ENCODE results near the gene GTF3A.
"Not testable (repeated sequence)": the region's sequence is repeated elsewhere in the genome, so short reads cannot be mapped to it uniquely, and the experiment has no call there.

Gene GTF3A

GRCh38 chr13:27398360-27398759 lies 26.1 kb upstream of the GTF3A start:
- H3K4me1 Mint-ChIP-seq (ENCODE audit: low read depth) = no peaks in the 10 kb centered on the region
- H3K27ac Mint-ChIP-seq = no peak overlapping the region
- no peaks in the 10 kb centered on the region for H3K36me3 Mint-ChIP-seq (ENCODE audit: low read depth)
- H3K4me3 Mint-ChIP-seq = no peak overlapping the region
- no peaks in the 10 kb centered on the region for H3K9me3 Mint-ChIP-seq
- H3K27me3 Mint-ChIP-seq = no peaks in the 10 kb centered on the region

- H3K9me3 Mint-ChIP-seq; H3K4me1 Mint-ChIP-seq (ENCODE audit: low read depth); H3K4me3 Mint-ChIP-seq; H3K36me3 Mint-ChIP-seq (ENCODE audit: low read depth); H3K27me3 Mint-ChIP-seq; H3K27ac Mint-ChIP-seq: not testable (repeated sequence)
Observed at GRCh38 chr13:27400405-27400804, 24.0 kb upstream of the GTF3A start.

DNA sequence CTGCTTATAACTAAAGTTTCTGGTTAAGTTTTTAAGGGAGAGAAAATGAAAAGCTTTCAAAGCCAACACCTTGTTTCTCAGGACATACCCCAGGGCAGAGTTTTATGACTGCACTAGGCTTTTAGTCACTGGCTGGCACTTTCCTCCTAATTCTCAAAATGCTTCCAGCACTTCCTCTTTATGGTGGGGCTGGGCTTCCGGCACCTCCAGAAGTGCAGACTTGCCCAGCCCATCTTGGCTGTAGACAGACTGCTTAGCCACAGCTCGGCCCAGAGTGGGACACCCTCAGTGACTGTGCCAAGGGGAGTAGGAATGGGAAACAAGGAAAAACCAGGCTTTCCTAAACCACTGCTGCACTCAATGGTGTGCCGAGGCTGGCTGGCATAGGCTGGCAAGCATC lies 23.2 kb upstream of the GTF3A start:
- Mint-ChIP-seq H3K4me1 (ENCODE audit: low read depth) (peaks cover 2% of the 10 kb centered on the region), H3K27ac (no peak overlapping the region), H3K36me3 (ENCODE audit: low read depth) (no peaks in the 10 kb centered on the region), H3K27me3 (no peaks in the 10 kb centered on the region), H3K4me3 (no peak overlapping the region), H3K9me3 (no peaks in the 10 kb centered on the region)

- H3K27ac Mint-ChIP-seq = no peak overlapping the region
- H3K36me3 Mint-ChIP-seq (ENCODE audit: low read depth) = no peaks in the 10 kb centered on the region
- no peaks in the 10 kb centered on the region for H3K9me3 Mint-ChIP-seq
- no peak overlapping the region for H3K4me3 Mint-ChIP-seq
- no peaks in the 10 kb centered on the region for H3K27me3 Mint-ChIP-seq
- H3K4me1 Mint-ChIP-seq (ENCODE audit: low read depth) = peaks cover 7% of the 10 kb centered on the region
Observed at GRCh38 chr13:27403203-27403678, 21.2 kb upstream of the GTF3A start.

DNA sequence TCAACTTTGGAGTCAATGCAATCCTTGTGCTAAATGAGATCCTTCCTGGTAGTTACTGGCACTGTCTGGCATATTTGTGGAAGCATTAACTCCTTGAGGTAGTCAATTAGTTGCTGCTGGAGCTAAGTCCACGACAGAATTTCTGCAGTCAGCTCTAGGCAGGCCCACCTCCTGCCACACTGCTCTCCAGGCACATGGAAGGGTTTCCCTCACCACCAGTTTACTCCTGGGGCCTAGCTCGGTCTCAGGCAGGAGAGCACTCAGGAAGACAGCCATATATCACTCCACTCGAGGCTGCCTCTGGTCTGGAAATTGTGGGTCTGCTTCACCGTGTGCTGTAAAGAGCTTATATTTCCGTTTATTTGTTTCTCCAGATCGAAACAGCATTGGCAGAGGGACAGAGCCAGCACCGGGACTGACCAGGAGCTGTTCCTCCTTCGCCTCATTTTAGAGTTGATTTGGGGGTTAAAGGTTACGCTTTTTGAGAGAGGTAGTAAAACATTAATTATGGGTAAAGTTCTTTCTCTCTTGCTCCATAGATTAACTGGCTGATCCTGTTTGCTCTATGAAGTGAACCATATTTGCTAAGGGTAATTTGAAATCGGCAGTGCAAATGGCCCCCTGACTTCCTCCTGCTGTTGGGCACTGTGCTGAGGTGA lies 20.6 kb upstream of the GTF3A start:
- Mint-ChIP-seq H3K4me3 (no peak overlapping the region), H3K36me3 (ENCODE audit: low read depth) (no peaks in the 10 kb centered on the region), H3K9me3 (no peaks in the 10 kb centered on the region), H3K27ac (no peak overlapping the region), H3K27me3 (no peaks in the 10 kb centered on the region), H3K4me1 (ENCODE audit: low read depth) (peaks cover 7% of the 10 kb centered on the region)

GRCh38 chr13:27404680-27405079 lies 19.7 kb upstream of the GTF3A start:
- peaks cover 7% of the 10 kb centered on the region for H3K27me3 Mint-ChIP-seq
- no peaks in the 10 kb centered on the region for H3K36me3 Mint-ChIP-seq (ENCODE audit: low read depth)
- peaks cover 7% of the 10 kb centered on the region for H3K4me1 Mint-ChIP-seq (ENCODE audit: low read depth)
- no peak overlapping the region for H3K4me3 Mint-ChIP-seq
- H3K27ac Mint-ChIP-seq = no peak overlapping the region
- no peaks in the 10 kb centered on the region for H3K9me3 Mint-ChIP-seq

- Mint-ChIP-seq H3K4me3 (no peak overlapping the region), H3K36me3 (ENCODE audit: low read depth) (no peaks in the 10 kb centered on the region), H3K27ac (no peak overlapping the region), H3K9me3 (no peaks in the 10 kb centered on the region), H3K27me3 (peaks cover 11% of the 10 kb centered on the region), H3K4me1 (ENCODE audit: low read depth) (peaks cover 7% of the 10 kb centered on the region)
Observed at GRCh38 chr13:27405546-27406134, 18.8 kb upstream of the GTF3A start.

DNA sequence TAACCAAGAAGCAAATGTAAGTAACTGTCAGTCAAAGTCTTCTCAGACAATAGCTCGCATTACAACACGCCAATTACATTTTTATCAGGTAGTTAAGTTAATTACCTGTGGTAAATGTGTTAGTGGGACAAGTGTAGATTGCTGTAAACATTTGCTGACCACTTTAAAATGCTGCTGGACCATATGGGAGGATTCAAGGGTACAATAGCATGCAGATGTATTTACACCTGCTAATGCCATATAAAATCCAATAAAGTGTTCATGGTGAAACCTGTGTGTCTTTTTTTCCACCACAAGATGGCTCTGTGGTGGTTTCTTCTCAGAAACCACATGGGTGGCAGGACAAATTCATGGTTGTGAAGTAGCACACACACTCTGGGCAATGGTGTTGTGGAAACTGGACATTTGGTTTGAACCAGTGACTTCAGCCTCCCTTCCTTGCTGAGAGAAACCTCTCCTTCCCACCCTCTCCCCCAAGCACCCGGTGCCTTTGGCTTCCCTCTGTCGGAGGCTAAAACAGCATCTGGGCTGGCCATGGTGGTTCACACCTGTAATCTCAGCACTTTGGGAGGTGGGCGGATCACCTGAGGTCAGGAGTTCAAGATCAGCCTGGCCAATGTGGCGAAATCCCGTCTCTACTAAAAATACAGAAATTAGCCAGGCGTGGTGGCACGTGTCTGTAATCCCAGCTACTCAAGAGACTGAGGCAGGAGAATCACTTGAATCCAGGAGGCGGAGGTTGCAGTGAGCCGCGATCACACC lies 18.1 kb upstream of the GTF3A start:
- Mint-ChIP-seq H3K27me3 (peaks cover 11% of the 10 kb centered on the region), H3K4me3 (no peak overlapping the region), H3K9me3 (no peaks in the 10 kb centered on the region), H3K27ac (no peak overlapping the region), H3K36me3 (ENCODE audit: low read depth) (no peaks in the 10 kb centered on the region), H3K4me1 (ENCODE audit: low read depth) (peaks cover 7% of the 10 kb centered on the region)

DNA sequence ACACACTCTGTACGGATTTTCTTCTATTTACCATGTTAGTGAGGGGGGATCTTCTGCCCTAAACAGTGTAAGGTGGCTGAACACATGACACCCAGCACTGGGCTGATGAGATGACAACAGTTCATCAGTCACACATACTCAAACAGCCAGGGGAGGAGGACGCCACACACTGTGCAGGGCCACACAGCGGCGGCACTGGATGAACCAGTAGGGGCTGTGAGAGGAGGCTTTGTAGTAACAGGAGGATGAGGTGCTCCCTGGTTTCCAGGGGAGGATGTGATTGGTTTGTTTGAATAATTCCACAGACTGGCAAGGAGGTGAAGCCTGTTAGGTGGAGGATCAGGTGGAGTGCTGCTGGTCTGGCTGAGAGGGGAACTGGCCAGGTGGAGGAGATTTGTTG lies 16.3 kb upstream of the GTF3A start:
- no peak overlapping the region for H3K27ac Mint-ChIP-seq
- no peaks in the 10 kb centered on the region for H3K9me3 Mint-ChIP-seq
- peaks cover 7% of the 10 kb centered on the region for H3K4me1 Mint-ChIP-seq (ENCODE audit: low read depth)
- no peak overlapping the region for H3K4me3 Mint-ChIP-seq
- H3K27me3 Mint-ChIP-seq = peaks cover 11% of the 10 kb centered on the region
- H3K36me3 Mint-ChIP-seq (ENCODE audit: low read depth) = no peaks in the 10 kb centered on the region

- H3K27me3 Mint-ChIP-seq = peaks cover 11% of the 10 kb centered on the region
- H3K4me3 Mint-ChIP-seq = no peak overlapping the region
- H3K4me1 Mint-ChIP-seq (ENCODE audit: low read depth) = peaks cover 7% of the 10 kb centered on the region
- H3K27ac Mint-ChIP-seq = no peak overlapping the region
- no peaks in the 10 kb centered on the region for H3K36me3 Mint-ChIP-seq (ENCODE audit: low read depth)
- H3K9me3 Mint-ChIP-seq = no peaks in the 10 kb centered on the region
Observed at GRCh38 chr13:27409013-27409412, 15.4 kb upstream of the GTF3A start.

- H3K36me3 Mint-ChIP-seq (ENCODE audit: low read depth) = no peaks in the 10 kb centered on the region
- peaks cover 3% of the 10 kb centered on the region for H3K4me1 Mint-ChIP-seq (ENCODE audit: low read depth)
- H3K27me3 Mint-ChIP-seq = peaks cover 11% of the 10 kb centered on the region
- no peak overlapping the region for H3K4me3 Mint-ChIP-seq
- no peak overlapping the region for H3K27ac Mint-ChIP-seq
- H3K9me3 Mint-ChIP-seq = no peaks in the 10 kb centered on the region
Observed at GRCh38 chr13:27411341-27411740, 13.1 kb upstream of the GTF3A start.

DNA sequence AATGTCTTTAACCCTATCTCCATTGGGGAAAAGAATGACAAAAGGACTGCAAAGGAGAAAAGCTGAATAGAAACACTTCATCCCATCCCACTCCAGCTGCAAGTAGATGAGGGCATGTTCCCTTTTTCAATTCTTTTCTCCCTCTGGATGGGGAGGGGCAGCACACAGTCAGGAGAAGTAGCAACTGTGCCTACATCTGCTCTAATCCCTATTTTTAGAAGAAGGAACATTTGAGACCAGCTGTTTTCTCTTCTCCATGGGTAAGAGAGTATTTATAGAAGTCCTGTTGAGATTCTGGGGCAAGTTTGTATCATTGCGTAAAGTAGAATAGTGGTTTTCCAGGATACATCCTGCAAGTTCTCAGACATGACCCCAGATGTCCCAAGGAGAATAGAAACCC lies 9.3 kb upstream of the GTF3A start:
- no peaks in the 10 kb centered on the region for H3K36me3 Mint-ChIP-seq (ENCODE audit: low read depth)
- no peaks in the 10 kb centered on the region for H3K9me3 Mint-ChIP-seq
- no peaks in the 10 kb centered on the region for H3K4me1 Mint-ChIP-seq (ENCODE audit: low read depth)
- H3K4me3 Mint-ChIP-seq = no peak overlapping the region
- H3K27me3 Mint-ChIP-seq = peaks cover 2% of the 10 kb centered on the region
- no peak overlapping the region for H3K27ac Mint-ChIP-seq

DNA sequence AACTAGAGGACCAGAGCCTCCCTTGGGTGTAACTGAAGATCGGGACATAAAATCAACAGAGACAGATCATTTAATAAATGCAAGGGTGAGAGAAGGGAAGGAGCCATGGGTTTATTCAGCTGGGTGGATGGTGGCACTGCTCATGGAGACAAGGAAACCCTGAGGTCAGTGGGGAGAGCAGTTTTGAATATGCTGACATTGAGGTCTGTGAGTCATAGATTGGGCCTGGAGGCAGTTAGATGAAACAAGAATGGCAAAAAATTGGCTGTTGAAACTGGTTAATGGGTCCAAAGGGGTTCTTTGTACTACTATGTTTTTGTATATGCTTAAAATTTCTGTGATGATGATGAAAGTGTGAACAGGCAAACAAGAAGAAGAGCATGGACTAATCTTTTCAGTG lies 5.1 kb upstream of the GTF3A start:
- no peaks in the 10 kb centered on the region for H3K9me3 Mint-ChIP-seq
- no peaks in the 10 kb centered on the region for H3K27me3 Mint-ChIP-seq
- no peak overlapping the region for H3K4me3 Mint-ChIP-seq
- peaks cover 9% of the 10 kb centered on the region for H3K4me1 Mint-ChIP-seq (ENCODE audit: low read depth)
- no peaks in the 10 kb centered on the region for H3K36me3 Mint-ChIP-seq (ENCODE audit: low read depth)
- no peak overlapping the region for H3K27ac Mint-ChIP-seq

GRCh38 chr13:27421101-27421871 lies 3.1 kb upstream of the GTF3A start:
- no peaks in the 10 kb centered on the region for H3K27me3 Mint-ChIP-seq
- no peak overlapping the region for H3K4me3 Mint-ChIP-seq
- H3K9me3 Mint-ChIP-seq = no peaks in the 10 kb centered on the region
- H3K36me3 Mint-ChIP-seq (ENCODE audit: low read depth) = peaks cover 12% of the 10 kb centered on the region
- H3K4me1 Mint-ChIP-seq (ENCODE audit: low read depth) = peaks cover 20% of the 10 kb centered on the region
- no peak overlapping the region for H3K27ac Mint-ChIP-seq

DNA sequence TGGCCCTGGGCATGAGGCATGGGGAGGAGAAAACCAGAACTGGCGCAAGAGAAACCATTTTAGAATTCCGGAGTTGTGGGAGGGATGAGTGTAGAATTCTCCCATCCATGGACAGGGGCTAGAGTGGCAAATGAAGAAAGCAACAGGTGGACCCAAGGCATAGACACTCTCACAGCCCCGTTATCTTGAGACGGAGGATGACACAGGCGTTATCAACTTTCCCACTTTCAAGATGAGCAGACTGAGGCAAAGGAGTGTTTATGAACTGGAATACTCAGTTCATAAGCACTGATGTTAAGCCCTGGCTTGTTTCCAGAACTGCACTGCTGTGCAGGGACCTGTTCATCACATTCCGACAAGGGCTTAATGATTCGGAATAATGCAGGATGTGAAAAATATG lies 1.1 kb upstream of the GTF3A start:
- peak overlapping the region; percentile 83 for H3K4me3 Mint-ChIP-seq
- H3K9me3 Mint-ChIP-seq = no peaks in the 10 kb centered on the region
- H3K27ac Mint-ChIP-seq = peak overlapping the region; percentile 92
- peaks cover 40% of the 10 kb centered on the region for H3K4me1 Mint-ChIP-seq (ENCODE audit: low read depth)
- H3K27me3 Mint-ChIP-seq = no peaks in the 10 kb centered on the region
- H3K36me3 Mint-ChIP-seq (ENCODE audit: low read depth) = peaks cover 32% of the 10 kb centered on the region
